ENCODE data around the gene AP3S1. TPM values are rescaled to one million over a fixed set of nuclear protein-coding genes. Genes with fewer than 3 reads are reported as not detected.
A peak's percentile ranks its signal among the peaks of the same experiment; 100 is the strongest.

The AP3S1 gene
- total and polyA plus RNA-seq, 2 of the 13 experiments (the other 11 are each of a cell fraction or from before 2014, with no cell fraction given), result 50.5 to 85.9 TPM

DNA sequence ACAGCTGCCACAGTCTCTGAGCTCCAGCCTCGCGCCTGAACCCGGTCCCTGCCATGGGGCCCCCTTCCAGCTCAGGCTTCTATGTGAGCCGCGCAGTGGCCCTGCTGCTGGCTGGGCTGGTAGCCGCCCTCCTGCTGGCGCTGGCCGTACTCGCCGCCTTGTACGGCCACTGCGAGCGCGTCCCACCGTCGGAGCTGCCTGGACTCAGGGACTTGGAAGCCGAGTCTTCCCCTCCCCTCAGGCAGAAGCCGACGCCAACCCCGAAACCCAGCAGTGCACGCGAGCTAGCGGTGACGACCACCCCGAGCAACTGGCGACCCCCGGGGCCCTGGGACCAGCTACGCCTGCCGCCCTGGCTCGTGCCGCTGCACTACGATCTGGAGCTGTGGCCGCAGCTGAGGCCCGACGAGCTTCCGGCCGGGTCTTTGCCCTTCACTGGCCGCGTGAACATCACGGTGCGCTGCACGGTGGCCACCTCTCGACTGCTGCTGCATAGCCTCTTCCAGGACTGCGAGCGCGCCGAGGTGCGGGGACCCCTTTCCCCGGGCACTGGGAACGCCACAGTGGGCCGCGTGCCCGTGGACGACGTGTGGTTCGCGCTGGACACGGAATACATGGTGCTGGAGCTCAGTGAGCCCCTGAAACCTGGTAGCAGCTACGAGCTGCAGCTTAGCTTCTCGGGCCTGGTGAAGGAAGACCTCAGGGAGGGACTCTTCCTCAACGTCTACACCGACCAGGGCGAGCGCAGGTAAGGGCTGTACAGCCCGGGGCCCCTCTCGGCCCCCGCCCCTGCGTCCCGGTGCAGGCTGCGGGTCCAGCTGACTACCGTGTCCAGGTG, 121.0 kb downstream of the AP3S1 start (continued):
- TF ChIP-seq ZNF703 (CRISPR knock-in tag; IDR thresholded peaks at IDR 0.05; ENCODE audit: borderline replicate concordance), result no peak
- no peak for TF ChIP-seq ZFYVE20 (CRISPR knock-in tag; IDR thresholded peaks at IDR 0.05; ENCODE audit: borderline replicate concordance, low read depth)
- no peak for TF ChIP-seq GFI1 (CRISPR knock-in tag; IDR thresholded peaks at IDR 0.05; ENCODE audit: borderline replicate concordance)
- no peak for TF ChIP-seq HMG20A (CRISPR knock-in tag; IDR thresholded peaks at IDR 0.05; ENCODE audit: borderline replicate concordance)
- TF ChIP-seq ZNF136 (CRISPR knock-in tag; IDR thresholded peaks at IDR 0.05; ENCODE audit: low read depth), result no peak
- TF ChIP-seq, protein P1, sequence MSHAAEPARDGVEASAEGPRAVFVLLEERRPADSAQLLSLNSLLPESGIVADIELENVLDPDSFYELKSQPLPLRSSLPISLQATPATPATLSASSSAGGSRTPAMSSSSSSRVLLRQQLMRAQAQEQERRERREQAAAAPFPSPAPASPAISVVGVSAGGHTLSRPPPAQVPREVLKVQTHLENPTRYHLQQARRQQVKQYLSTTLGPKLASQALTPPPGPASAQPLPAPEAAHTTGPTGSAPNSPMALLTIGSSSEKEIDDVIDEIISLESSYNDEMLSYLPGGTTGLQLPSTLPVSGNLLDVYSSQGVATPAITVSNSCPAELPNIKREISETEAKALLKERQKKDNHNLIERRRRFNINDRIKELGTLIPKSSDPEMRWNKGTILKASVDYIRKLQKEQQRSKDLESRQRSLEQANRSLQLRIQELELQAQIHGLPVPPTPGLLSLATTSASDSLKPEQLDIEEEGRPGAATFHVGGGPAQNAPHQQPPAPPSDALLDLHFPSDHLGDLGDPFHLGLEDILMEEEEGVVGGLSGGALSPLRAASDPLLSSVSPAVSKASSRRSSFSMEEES (CRISPR knock-in tag; IDR thresholded peaks at IDR 0.05), result no peak
- TF ChIP-seq, protein P2, sequence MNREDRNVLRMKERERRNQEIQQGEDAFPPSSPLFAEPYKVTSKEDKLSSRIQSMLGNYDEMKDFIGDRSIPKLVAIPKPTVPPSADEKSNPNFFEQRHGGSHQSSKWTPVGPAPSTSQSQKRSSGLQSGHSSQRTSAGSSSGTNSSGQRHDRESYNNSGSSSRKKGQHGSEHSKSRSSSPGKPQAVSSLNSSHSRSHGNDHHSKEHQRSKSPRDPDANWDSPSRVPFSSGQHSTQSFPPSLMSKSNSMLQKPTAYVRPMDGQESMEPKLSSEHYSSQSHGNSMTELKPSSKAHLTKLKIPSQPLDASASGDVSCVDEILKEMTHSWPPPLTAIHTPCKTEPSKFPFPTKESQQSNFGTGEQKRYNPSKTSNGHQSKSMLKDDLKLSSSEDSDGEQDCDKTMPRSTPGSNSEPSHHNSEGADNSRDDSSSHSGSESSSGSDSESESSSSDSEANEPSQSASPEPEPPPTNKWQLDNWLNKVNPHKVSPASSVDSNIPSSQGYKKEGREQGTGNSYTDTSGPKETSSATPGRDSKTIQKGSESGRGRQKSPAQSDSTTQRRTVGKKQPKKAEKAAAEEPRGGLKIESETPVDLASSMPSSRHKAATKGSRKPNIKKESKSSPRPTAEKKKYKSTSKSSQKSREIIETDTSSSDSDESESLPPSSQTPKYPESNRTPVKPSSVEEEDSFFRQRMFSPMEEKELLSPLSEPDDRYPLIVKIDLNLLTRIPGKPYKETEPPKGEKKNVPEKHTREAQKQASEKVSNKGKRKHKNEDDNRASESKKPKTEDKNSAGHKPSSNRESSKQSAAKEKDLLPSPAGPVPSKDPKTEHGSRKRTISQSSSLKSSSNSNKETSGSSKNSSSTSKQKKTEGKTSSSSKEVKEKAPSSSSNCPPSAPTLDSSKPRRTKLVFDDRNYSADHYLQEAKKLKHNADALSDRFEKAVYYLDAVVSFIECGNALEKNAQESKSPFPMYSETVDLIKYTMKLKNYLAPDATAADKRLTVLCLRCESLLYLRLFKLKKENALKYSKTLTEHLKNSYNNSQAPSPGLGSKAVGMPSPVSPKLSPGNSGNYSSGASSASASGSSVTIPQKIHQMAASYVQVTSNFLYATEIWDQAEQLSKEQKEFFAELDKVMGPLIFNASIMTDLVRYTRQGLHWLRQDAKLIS (CRISPR knock-in tag; IDR thresholded peaks at IDR 0.05), result no peak
- no peak for TF ChIP-seq SP4 (CRISPR knock-in tag; IDR thresholded peaks at IDR 0.05)
- no peak for TF ChIP-seq ZNF572 (CRISPR knock-in tag; IDR thresholded peaks at IDR 0.05)
- TF ChIP-seq ZNF772 (CRISPR knock-in tag; IDR thresholded peaks at IDR 0.05), result no peak
- TF ChIP-seq HNRNPLL (IDR thresholded peaks at IDR 0.05; ENCODE audit: low read depth, low read length, poor library complexity, severe bottlenecking), result no peak
- peak; percentile 61; the same call in 1 of the 2 replicates for TF ChIP-seq ZNF563 (CRISPR knock-in tag; IDR thresholded peaks at IDR 0.05)
- TF ChIP-seq EZH2 (conservative IDR thresholded peaks at IDR 0.05; ENCODE audit: low read depth, low read length), result 0 out of 2 replicates have a peak, but pooled peaks have one; percentile 66
- TF ChIP-seq THAP11 (CRISPR knock-in tag; IDR thresholded peaks at IDR 0.05), result no peak
- TF ChIP-seq RBM39 (IDR thresholded peaks at IDR 0.05; ENCODE audit: low read depth, low read length, poor library complexity, severe bottlenecking), result no peak
- TF ChIP-seq ZNF484 (CRISPR knock-in tag; IDR thresholded peaks at IDR 0.05; ENCODE audit: borderline replicate concordance, low read depth), result no peak
- TF ChIP-seq ZSCAN20 (CRISPR knock-in tag; IDR thresholded peaks at IDR 0.05; ENCODE audit: borderline replicate concordance), result no peak
- TF ChIP-seq SP2 (CRISPR knock-in tag; IDR thresholded peaks at IDR 0.05), result no peak
- TF ChIP-seq, protein P3, sequence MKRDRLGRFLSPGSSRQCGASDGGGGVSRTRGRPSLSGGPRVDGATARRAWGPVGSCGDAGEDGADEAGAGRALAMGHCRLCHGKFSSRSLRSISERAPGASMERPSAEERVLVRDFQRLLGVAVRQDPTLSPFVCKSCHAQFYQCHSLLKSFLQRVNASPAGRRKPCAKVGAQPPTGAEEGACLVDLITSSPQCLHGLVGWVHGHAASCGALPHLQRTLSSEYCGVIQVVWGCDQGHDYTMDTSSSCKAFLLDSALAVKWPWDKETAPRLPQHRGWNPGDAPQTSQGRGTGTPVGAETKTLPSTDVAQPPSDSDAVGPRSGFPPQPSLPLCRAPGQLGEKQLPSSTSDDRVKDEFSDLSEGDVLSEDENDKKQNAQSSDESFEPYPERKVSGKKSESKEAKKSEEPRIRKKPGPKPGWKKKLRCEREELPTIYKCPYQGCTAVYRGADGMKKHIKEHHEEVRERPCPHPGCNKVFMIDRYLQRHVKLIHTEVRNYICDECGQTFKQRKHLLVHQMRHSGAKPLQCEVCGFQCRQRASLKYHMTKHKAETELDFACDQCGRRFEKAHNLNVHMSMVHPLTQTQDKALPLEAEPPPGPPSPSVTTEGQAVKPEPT (CRISPR knock-in tag; IDR thresholded peaks at IDR 0.05; ENCODE audit: low read depth), result no peak
- TF ChIP-seq, protein P4, sequence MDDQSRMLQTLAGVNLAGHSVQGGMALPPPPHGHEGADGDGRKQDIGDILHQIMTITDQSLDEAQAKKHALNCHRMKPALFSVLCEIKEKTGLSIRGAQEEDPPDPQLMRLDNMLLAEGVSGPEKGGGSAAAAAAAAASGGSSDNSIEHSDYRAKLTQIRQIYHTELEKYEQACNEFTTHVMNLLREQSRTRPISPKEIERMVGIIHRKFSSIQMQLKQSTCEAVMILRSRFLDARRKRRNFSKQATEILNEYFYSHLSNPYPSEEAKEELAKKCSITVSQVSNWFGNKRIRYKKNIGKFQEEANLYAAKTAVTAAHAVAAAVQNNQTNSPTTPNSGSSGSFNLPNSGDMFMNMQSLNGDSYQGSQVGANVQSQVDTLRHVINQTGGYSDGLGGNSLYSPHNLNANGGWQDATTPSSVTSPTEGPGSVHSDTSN (CRISPR knock-in tag; IDR thresholded peaks at IDR 0.05; ENCODE audit: borderline replicate concordance), result no peak
- TF ChIP-seq GABPB1 (CRISPR knock-in tag; IDR thresholded peaks at IDR 0.05), result peak; percentile 81

All from HepG2 (cell line).